ENCODE data around the gene LIMK2.
"Not testable (repeated sequence)": the region's sequence is repeated elsewhere in the genome, so short reads cannot be mapped to it uniquely, and the experiment has no call there.

The LIMK2 gene

DNA sequence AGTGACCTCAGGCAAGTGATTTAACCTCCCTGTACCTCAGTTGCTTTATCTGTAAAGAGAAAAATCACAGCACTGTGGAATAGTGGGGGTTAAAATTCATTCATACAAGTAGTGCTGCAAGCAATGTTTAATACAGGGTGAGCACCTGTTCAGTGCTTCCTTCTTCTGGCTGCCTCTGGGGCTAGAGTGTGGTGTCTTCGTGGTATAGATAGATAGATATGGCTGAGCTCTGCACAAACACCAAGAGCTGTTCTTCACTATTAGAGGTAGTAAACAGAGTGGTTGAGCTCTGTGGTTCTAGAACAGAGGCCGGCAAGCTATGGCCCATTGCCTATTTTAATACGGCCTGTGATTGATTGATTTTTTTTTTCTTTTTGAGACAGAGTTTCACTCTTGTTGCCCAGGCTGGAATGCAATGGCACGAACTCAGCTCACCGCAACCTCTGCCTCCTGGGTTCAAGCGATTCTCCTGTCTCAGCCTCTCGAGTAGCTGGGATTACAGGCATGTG is 32.9 kb downstream of the LIMK2 start:
- DNase-seq: no peak

DNA sequence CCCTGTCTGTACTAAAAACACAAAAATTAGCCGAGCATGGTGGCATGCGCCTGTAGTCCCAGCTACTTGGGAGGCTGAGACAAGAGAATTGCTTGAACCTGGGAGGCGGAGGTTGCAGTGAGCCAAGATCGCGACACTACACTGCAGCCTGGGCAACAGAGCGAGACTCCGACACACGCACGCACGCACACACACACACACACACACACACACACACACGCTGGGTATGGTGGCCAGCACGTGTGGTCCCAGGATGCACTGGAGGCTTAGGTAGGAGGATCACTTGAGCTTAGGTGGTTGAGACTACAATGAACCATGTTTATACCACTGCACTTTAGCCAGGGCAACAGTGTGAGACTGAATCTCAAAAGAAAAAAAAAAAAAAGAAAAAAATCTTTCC is 33.9 kb downstream of the LIMK2 start:
- DNase-seq: not testable (repeated sequence)

DNA sequence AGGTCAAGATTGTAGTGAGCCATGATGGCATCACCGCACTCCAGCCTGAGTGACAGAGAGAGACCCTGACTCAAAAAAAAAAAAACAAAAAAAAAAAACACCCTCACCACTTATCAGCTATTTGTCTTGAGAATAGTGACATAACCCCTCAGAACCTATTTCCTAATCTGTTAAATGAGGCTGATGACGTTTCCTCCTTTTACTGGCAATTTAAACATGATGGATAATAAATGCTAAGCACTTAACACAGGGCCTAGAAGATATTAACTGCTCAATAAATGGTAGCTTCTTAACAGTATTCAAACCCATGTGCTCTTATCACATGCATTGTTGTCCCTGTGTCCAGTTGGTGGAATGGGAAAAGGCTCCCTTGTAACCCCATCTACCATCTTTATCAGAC is 34.6 kb downstream of the LIMK2 start:
- DNase-seq: no peak

DNA sequence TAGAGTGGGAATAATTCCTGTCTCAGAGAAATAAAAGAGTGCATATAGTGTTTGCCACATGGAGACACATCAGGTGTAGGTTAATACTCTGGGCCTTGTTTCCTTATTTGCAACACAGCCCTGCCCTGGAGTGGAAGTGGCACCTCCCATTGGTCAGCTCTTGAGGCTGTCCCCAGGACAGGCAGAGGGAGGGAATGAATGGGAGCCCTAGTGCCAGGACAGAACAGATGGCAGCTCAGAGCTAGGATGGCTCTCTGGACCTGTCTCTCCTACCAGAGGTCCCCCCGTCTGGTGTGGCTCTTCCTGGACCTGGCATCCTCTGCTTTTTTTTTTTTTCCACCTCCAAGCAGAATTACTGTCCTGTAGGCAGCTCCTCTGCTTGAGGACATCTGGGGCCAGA is 35.6 kb downstream of the LIMK2 start:
- DNase-seq: no peak

DNA sequence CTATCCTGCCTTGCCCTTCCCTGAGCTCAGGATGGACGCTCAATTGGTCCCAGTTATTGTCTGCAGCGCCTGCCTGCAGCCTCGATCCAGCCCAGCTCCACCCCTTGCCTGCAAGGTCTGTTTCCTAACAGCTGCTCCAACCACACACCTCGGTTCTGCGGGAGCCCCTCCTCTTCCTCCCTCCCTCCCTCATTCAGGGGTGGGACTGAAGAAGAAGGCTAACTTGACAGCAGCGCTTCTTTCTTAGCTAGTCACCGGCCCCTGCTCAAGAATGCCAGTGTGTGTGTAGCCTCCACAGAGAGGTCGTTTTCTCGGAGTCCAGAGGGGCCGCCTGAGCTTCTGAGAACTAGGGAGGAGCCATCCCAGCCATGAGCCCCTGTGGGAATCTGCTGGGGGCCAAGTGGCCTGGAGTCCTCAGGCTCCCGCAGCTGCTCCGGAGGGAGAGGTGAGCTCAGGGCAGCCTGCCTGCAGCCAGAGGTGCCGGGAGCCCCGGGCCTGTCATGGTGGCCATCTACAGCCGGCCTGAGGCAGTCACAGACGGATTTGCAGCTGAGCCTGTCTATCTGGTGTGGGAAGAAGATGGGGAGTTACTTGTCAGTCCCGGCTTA is 36.1 kb downstream of the LIMK2 start:
- peak in 1 of 2 experiments; percentile 23 for DNase-seq

DNA sequence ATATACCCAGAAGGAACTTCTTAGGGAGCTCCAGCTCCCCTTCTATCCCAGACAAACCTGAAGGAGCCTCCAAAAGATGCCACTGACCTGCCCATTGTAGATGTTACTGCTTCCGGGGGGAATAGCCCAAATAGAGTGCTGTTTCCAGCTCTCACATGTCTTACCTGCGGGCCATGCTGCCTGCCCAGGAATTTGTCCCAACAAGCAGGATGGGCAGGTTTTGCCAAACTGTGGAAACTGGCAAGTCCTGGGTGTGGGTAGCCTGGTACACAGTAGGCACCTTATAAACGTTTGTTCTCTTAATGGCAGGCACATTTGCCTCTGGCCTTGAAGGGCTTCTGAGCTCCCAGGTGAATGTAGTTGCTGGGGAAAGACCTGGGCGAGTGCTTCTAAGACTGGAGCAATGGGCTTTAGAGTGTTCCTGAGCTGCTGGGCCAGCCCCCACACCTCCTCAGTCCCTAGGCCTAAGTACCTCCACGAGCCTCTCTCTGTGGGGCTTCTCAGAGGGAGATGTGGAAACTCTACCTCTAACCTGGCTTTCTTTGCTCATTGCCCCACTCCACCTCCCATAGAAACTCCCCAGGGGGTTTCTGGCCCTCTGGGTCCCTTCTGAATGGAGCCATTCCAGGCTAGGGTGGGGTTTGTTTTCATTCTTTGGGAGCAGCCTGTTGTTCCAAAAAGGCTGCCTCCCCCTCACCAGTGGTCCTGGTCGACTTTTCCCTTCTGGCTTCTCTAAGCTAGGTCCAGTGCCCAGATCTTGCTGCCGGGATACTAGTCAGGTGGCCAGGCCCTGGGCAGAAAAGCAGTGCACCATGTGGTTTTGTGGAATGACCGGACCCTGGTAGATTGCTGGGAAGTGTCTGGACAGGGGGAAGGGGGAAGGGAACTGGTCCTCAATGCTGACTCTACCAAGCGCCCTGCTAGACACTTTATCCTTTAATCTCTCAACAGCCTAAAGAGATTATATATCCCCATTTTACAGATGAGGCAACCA is 37.2 kb downstream of the LIMK2 start:
- no peak for DNase-seq

DNA sequence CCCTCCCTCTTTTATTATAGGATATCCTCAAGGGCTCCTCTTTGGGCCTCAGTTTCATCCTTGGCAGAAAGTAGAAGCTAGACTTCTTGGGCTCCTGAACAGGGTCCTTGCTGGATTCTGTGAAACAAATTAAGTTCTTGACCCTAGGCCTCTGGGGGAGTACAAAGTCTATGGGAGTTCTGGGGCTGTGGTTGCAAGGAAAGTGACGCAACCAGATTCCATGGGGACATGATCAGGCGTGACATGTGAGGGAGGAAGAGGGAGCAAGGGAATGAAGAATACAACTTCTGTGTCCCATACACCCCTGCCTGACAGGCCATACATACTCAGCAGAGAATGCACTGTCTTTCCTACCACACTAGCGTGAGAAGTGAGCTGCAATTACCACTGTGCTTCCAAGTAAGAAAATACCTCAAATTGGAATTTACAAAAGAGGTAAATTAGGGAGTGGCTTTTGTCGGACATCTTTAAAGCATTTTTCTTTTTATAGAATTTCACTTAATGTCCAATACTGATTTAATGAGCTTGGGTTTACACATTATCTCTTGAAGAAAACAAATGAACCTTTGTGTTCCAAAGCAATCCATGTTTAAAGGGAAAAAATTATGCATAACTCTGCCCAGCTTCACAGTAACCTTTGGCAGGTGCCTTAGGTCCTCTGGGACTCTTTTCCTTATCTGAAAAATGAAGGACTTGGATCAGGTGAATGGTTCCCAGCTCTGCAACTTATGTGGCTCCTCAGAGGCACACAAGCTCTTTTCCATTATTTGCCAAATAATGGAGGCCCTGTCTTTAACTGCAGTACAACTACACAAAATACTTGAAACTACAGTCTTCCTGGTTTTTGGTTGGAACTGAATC is 38.9 kb downstream of the LIMK2 start:
- no peak for DNase-seq

DNA sequence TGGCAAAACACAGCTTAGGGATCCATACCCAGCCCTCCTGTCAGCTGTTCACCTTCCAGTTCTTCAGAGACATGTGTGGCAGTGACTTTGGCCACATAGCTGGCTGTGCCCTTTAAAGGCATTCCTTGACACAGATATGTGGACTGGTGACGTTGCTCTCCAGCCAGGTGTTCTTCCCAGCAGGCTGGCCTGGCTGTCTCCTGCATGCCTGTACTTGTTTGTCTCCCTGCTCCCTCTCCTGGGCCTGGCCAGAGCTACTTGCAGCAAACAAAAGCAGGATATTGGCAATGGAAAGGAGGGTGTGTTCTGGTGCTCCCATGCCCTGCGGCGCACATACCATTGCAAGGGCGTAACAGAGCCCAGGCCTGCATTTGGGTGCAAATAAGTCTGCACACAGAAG is 41.9 kb downstream of the LIMK2 start:
- DNase-seq: no peak

DNA sequence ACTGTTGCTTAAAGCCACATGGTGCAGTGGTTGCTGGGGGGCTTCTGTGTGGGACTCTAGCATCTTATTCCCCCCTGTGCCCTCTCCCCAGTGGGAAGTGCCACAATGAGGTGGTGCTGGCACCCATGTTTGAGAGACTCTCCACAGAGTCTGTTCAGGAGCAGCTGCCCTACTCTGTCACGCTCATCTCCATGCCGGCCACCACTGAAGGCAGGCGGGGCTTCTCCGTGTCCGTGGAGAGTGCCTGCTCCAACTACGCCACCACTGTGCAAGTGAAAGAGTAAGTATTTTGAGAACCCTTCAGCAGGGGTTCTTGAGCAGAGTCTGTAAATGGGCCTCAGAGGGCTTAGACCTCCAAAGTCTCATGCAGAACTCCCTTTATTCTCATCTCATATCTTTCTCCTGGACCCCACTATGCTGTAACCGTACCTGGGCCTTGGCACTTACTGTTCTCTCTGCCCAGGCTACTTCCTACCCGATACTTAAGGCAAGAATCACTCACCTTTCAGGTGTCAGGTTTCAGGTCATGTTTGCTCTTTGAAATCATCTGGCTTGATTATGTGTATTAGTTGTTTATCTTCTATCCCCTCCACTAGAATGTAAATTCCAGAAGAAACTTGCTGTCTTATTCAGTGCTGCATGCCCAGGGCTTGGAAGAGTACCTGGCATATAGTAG is 47.8 kb downstream of the LIMK2 start:
- DNase-seq: no peak

DNA sequence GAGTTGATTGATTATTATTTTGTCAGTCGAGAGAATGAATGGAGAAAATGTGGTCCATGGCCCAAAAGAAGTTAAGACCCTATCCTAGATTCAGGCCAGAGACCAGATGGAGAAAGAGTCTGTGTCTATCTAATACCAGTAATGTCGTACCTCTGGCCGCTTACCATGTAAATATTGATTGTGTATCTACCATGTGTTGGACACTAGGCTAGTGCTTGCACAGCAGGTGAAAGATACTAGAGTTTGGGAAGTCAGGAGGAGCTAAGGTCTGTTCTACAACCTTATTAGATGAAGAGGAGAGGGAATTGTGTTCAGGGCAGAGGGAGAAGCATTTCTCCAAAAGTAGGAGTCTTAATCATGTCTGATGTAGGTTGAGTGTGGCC is 48.4 kb downstream of the LIMK2 start:
- no peak for DNase-seq

DNA sequence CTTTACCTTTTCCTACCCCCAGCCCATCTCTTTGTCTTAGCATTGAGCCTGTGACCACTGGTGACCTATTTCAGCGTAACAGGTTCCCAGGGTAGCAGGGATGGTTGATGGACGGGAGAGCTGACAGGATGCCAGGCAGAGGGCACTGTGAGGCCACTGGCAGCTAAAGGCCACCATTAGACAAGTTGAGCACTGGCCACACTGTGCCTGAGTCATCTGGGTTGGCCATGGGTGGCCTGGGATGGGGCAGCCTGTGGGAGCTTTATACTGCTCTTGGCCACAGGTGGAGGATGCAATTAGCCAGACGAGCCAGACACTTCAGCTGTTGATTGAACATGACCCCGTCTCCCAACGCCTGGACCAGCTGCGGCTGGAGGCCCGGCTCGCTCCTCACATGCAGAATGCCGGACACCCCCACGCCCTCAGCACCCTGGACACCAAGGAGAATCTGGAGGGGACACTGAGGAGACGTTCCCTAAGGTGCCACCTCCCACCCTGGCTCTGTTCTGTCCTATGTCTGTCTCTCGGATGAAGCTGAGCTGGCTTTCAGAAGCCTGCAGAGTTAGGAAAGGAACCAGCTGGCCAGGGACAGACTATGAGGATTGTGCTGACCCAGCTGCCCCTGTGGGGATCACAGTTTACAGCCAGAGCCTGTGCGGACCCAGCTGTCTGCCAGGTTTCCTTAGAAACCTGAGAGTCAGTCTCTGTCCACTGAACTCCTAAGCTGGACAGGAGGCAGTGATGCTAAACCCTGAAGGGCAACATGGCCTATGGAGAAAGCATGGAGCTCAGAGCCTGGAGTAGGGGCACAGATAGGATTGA is 50.4 kb downstream of the LIMK2 start:
- DNase-seq: no peak

DNA sequence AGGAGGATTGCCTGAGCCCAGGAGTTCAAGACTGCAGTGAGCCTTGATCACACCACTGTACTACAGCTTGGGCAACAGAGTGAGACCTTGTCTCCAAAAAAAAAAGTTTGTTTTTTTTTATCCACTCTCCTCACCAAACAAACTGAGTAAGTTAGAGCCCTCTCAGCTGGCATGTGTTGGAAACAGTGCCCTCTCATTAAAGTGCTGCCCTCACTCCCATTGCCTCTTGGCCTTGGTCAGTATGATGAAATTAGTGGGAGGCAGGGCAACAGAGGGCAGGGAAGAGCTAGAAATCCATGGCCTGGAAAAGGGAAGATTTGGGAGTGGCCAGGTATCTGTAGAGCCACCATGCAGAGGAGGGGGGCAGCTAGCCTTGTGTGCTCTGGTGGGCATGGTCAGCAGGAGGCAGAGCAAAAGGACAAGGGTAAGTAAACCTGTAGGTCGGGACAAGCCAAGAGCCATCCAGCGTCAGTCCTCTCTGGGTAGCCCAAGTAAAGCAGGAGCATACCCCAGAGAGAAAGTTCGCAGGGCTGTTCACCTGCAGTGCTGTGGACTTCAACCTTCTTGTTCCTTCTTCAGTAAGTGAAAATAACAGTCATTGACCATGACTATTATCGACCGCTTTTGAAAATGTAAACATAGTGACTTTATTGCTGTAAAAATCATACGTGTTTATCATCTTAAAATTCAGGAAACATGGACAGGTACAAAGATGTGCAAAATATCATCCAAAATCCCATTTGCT is 52.0 kb downstream of the LIMK2 start:
- DNase-seq: no peak

DNA sequence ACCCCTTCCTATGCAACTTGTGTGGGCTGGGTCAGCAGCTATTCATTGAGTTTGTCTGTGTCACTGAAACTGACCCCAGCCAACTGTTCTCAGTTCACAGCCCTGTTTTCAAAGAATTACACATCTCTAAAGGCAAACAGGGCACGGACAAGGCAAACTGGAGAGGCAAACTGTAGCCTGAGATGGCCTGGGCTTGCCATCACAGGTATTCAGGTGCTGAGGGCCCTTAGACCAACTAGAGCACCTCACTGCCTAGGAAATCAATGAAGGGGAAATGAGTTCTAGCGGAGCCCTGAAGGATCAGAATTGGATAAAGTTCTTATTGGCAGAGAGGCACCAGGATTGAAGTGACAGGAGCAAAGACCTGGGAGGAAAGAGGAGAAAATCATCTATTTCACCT is 56.2 kb downstream of the LIMK2 start:
- no peak for DNase-seq

DNA sequence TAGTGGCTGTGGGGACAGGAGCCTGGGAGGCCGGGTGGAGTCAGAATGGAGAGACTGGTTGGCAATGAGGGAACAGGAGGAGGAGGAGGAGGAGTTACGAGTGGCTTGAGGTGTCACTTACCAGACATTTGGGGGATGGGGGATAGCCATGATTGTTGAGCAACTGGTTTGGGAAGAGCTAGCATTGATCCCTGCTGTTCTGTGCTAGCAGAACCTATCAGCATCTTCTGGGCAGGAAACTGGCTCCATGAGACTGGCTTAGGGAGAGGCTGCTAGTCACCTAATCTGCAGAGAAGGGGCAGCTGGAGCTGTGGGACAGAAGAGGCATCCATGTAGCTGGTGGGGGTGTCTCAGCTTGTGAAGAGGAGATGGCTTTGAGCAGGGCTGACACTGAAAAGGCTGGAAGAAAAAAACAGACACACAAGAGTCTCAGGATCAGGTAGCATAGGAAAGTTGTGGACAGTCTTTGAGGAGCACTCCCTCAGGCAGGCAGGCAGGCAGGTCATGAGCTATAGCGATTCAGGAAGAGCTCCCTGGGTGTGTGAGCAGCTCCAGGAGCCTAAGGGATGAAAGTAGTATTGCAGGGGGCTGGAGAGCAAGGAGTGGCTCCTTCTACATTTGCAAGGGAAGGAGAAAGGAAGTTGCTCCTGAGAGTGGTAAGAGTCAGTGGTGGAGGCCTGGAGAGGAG is 57.9 kb downstream of the LIMK2 start:
- no peak for DNase-seq

DNA sequence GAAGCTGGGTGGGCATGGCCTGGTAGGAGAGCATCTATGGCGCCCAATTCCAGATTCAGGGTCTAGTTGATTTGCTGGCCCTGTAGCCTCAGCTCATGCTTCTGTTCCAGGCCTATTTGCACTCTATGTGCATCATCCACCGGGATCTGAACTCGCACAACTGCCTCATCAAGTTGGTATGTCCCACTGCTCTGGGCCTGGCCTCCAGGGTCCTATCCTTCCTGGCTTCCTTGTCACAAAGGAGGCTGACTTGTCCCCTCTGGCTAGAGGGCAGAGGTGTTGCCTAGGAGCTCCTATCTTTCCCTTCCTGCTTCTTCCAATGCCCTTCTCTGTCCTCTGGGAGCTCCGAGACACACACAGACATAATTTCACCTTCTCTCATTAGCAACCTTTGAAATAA is 58.9 kb downstream of the LIMK2 start:
- no peak for DNase-seq

DNA sequence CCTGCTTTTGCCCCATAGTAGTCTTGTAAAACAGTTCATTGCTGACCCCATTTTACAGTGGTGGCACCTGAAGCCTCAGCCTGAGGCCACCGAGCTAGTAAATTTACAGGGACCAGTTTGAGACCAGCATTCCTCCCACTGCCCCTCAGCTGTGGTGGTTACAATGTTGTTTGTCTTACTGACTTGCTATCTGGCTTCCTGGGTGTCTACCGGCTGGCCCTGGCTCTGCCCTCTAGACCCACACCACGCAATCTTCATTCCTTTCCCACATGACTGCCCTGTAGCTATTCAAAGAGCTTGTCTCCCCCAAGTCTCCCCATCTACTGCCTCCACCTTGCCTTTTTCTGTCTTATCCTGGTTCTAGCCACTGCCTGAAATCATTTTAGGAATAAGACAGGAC is 59.4 kb downstream of the LIMK2 start:
- no peak for DNase-seq

DNA sequence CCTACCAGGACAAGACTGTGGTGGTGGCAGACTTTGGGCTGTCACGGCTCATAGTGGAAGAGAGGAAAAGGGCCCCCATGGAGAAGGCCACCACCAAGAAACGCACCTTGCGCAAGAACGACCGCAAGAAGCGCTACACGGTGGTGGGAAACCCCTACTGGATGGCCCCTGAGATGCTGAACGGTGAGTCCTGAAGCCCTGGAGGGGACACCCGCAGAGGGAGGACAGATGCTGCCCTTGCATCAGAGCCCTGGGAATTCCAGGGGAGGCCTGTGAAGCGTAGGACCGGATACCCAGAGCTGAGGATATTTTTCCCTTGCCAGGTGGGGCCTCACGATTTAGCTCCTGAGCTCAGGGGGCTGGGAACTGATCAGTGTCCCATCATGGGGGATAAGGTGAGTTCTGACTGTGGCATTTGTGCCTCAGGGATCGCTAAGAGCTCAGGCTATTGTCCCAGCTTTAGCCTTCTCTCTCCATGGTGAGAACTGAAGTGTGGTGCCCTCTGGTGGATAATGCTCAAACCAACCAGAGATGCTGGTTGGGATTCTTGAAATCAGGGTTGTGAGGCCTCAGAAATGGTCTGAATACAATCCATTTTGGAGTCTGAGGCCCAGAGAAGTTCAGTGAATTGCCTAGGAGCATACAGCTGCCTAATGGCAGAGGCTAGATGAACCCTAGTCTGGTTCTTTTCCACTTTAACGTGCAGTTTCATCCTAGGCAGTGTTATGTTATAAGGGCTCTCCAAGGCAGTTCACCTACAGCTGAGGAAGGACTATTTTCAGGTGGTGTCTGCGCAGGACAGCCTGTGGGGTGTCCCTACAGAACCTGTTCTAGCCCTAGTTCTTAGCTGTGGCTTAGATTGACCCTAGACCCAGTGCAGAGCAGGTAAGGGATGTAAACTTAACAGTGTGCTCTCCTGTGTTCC is 60.7 kb downstream of the LIMK2 start:
- peak; percentile 38 to 68 for DNase-seq

DNA sequence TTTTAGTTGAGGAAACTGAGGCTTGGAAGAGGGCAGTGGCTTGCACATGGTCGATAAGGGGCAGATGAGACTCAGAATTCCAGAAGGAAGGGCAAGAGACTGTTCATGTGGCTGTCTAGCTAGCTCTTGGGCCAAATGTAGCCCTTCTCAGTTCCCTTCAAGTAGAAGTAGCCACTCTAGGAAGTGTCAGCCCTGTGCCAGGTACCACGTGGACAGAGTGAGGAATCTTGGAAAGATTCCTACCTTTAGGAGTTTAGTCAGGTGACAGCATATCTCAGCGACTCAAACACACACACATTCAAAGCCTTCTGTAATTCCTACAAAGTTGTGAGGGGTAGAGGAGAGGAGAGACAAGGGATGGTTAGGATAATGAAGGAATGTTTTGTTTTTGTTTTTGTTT is 61.9 kb downstream of the LIMK2 start:
- DNase-seq: no peak

DNA sequence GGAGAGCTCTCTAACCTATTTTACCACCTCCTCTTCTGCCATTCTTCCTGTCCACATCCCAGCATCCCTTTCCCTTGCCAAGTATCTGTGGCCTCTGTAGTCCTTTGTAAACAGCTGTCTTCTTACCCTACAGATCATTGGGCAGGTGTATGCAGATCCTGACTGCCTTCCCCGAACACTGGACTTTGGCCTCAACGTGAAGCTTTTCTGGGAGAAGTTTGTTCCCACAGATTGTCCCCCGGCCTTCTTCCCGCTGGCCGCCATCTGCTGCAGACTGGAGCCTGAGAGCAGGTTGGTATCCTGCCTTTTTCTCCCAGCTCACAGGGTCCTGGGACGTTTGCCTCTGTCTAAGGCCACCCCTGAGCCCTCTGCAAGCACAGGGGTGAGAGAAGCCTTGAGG is 62.9 kb downstream of the LIMK2 start:
- no peak for DNase-seq
